GM10847 (cell line): ENCODE measurements around the gene STARD8.

Experiments
- POLR2A ChIP-seq: IDR thresholded peaks from 2 replicates; pipeline ENCODE4 v1.6.1; 2011; ENCODE audit not compliant: insufficient read length; ENCODE audit errors: extremely low read depth

STARD8 gene

GRCh38 chrX:68681443-68681941 lies 34.0 kb downstream of the STARD8 start:
- no peak for TF ChIP-seq POLR2A

DNA sequence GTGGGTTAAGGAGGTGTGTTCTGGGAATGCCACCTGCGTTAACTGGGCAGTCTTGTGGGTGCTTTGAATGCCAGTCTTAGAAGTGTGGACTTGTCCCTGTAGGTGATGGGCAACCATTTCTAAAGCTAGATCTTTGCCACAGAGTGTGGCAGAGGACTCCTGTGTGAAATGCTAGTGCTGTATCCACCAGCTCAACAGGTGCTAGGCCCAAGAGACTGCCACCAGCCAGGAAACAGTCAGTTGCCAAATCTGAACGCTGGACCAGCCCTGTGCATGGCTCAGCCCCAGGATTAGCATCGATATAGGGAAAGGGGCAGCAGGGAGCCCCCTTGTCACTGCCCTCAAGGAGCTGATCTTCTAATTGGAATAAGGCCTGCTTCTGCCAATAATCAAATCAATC lies 35.3 kb downstream of the STARD8 start:
- no peak for TF ChIP-seq POLR2A

DNA sequence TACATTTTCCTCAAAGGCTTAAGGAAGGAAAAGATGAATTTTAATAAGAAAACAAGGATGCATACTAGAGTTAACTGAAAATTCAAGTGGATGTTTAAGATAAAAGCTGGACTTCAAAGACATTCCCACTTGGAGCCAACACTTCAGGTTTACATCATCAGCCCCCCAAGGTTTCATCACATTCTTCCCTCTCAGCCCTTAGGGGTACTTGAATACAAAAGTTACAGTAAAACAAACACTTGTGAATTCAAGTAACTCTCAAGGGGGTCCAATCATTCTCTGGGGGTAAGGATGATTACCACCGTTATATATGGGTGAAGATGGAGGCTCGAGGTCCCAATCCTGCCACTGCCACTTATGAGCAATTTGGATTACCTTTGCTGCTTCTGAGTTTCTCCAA lies 36.1 kb downstream of the STARD8 start:
- TF ChIP-seq POLR2A = no peak

DNA sequence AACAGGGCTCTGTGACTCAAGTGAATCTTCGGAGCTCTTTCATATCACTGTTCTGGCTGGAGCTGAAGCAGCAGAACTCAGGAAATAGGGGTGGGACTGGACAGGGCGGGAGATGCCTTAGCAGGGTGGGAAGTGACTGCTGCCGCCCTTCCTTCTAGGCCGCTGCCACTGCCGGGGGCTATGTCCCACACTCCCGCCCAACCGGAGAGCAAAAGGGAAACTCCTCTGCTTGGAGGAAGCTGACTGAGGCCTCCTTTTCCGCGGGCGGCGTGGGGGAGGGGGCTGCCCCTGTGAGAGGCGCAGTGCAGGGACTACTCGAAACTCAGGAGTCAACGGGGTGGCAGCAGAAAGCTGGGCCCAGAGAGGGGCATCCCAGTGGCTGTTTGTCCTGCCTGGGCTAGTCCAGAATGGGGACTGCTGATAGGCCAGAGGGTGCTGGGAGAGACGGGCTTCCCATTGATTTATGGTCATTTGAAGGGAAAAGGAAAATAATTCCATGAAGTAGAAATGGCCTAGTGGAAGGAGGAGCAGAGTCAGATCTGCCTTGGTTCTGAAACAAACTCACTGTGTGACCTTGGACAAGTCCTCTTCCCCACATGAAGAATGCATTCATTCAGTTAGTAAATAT lies 36.9 kb downstream of the STARD8 start:
- TF ChIP-seq POLR2A = no peak

GRCh38 chrX:68684919-68685304 lies 37.4 kb downstream of the STARD8 start:
- TF ChIP-seq POLR2A = no peak

GRCh38 chrX:68685685-68686084 lies 38.2 kb downstream of the STARD8 start:
- TF ChIP-seq POLR2A = no peak

GRCh38 chrX:68686097-68686977 lies 38.9 kb downstream of the STARD8 start:
- TF ChIP-seq POLR2A = no peak

GRCh38 chrX:68690936-68691501 lies 43.6 kb downstream of the STARD8 start:
- no peak for TF ChIP-seq POLR2A

DNA sequence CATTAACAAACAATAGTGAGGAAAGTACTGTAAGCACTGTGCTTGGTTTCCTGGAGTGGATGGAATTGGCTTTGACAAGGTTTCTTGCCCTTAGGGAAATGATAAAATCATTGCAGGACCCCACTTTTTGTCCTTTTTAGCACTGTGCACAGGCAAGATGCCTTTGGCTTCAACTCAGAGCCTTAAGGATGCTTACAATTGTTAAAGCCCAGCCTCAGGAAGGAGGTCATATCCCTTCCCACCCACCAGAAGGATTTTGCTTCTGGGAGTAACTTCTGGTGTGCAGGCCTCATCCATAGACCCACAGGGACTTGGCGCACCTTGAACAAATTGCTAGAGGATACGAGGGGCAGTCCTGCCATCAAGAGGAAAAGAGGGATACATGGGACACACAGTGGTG lies 44.5 kb downstream of the STARD8 start:
- no peak for TF ChIP-seq POLR2A

- TF ChIP-seq POLR2A = no peak
Observed at GRCh38 chrX:68692651-68693050, 45.2 kb downstream of the STARD8 start.

- no peak for TF ChIP-seq POLR2A
Observed at GRCh38 chrX:68693481-68694434, 46.3 kb downstream of the STARD8 start.

DNA sequence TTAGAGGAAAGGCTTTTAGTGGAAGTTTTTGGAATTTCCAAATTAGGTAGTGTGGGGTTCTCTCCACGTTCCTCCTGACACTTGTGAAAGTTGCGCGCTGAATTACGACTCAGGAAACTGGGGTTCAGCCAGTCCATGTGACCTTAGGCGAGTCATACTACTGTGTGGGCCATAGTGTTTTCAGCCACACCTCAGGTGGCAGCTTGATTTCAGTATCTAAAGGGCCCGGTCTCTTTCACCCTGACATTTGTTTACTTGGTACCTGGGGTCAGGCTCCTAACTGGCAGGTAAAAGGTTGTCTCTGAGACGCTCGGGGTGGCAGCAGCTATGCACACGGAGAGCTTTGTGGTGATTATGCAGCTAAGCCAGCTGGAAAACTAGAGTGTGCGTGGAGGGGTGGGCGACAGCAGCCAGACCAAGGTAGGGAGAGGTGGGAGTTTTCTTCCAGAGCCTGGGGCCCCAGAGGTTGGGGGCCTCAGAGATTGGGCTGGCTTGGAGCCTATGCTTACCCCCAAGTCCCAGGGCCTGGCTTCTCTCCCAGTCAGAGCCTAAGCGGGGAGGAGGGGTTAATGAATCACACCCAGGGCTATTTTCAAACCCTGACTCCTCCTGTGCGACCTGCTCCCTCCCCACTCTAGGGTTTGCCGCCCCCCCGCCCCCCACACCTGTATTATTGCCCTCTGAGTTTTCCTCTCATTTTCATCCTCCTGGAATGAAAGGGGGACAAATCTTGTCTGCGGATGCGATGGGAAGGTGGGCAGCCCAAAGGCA lies 47.2 kb downstream of the STARD8 start:
- TF ChIP-seq POLR2A = no peak

- TF ChIP-seq POLR2A = no peak
Observed at GRCh38 chrX:68695206-68695845, 47.9 kb downstream of the STARD8 start.
